Choroid plexus epithelial cell (primary cell): Measurements from ENCODE around the gene UGT2B7.

Experiments used
- DNase-seq: peaks from one replicate; pipeline ENCODE4 v3.0.0-alpha.2; 2010; ENCODE audit warnings: low read depth
- H3K4me3 ChIP-seq: 2 replicates; pipeline ENCODE4 v1.5.1; 2011; ENCODE audit warnings: low read depth, mild to moderate bottlenecking, control low read depth, low read length, moderate library complexity
- CTCF ChIP-seq: conservative IDR thresholded peaks from 2 replicates; pipeline ENCODE4 v1.5.1; 2011; ENCODE audit warnings: low read depth, mild to moderate bottlenecking, control low read depth, inconsistent platforms, low read length, moderate library complexity

The UGT2B7 gene

DNA sequence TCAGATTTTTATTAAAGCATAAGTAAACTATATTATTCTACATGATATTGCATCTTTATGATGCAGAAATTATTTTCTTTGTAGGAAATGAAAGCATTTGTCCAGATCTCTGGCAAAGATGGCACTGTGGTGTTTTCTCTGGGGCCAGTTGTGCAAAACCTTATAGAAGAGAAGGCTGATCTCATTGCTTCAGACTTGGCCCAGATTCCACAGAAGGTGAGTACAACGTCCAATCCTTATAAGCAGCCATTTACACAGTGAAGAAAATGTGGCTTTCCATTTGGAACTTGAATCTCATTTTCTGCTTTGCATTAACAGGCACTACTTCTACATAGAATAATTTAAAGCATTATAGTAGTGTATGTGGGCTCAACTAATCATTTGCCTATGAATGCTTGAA, 6.9 kb upstream of the UGT2B7 start:
- no peak for TF ChIP-seq CTCF
- H3K4me3 ChIP-seq = no peak overlapping the region
- no peak for DNase-seq

- DNase-seq = peak; percentile 67
- H3K4me3 ChIP-seq = no peak overlapping the region
- TF ChIP-seq CTCF = no peak
Measured at GRCh38 chr4:69092190-69092589, 4.1 kb upstream of the UGT2B7 start.

GRCh38 chr4:69092980-69093568, 3.2 kb upstream of the UGT2B7 start:
- TF ChIP-seq CTCF = no peak
- H3K4me3 ChIP-seq = no peak overlapping the region
- DNase-seq = no peak

DNA sequence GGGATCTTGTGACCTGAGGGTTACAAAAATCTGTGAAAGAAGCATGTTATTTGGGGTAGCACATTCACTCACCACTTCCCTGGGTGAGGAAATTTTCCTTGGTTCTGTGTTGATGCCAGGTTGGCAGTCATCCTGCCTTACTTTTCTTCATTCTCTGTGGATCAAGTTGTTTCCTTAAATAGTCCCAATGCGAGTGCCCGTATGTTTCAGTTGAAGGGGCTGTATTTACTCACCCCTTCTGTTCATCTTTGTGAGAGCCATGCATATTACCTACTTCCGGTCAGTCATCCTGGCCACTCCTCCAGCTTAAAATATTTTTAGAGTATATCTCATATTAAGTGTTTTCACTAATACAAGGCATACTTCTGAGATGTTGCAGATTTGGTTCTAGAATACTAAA, 2.6 kb upstream of the UGT2B7 start:
- H3K4me3 ChIP-seq = no peak overlapping the region
- TF ChIP-seq CTCF = no peak
- no peak for DNase-seq

- H3K4me3 ChIP-seq = no peak overlapping the region
- no peak for TF ChIP-seq CTCF
- DNase-seq = peak; percentile 80
Measured at GRCh38 chr4:69095301-69095731, 958 bp upstream of the UGT2B7 start.

DNA sequence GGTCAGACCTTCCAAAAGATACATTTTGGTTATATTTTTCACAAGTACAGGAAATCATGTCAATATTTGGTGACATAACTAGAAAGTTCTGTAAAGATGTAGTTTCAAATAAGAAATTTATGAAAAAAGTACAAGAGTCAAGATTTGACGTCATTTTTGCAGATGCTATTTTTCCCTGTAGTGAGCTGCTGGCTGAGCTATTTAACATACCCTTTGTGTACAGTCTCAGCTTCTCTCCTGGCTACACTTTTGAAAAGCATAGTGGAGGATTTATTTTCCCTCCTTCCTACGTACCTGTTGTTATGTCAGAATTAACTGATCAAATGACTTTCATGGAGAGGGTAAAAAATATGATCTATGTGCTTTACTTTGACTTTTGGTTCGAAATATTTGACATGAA, 536 bp downstream of the UGT2B7 start:
- no peak for DNase-seq
- H3K4me3 ChIP-seq = no peak overlapping the region
- TF ChIP-seq CTCF = no peak

GRCh38 chr4:69098470-69098869, 2.2 kb downstream of the UGT2B7 start:
- H3K4me3 ChIP-seq = no peak overlapping the region
- no peak for DNase-seq
- TF ChIP-seq CTCF = no peak
